Suppressor macrophage treated with lipopolysaccharide for 4 hours (primary cell): ENCODE results near the gene KIF16B.
A peak's percentile ranks its signal among the peaks of the same experiment; 100 is the strongest.

Source experiments
- DNase-seq: peaks from one replicate; pipeline ENCODE4 v3.0.0-alpha.2; 2020

Gene KIF16B

GRCh38 chr20:16392346-16392745 is 180.9 kb downstream of the KIF16B start:
- DNase-seq: no peak

- peak; percentile 54 for DNase-seq
Measured at GRCh38 chr20:16390991-16391390, 182.3 kb downstream of the KIF16B start.

DNA sequence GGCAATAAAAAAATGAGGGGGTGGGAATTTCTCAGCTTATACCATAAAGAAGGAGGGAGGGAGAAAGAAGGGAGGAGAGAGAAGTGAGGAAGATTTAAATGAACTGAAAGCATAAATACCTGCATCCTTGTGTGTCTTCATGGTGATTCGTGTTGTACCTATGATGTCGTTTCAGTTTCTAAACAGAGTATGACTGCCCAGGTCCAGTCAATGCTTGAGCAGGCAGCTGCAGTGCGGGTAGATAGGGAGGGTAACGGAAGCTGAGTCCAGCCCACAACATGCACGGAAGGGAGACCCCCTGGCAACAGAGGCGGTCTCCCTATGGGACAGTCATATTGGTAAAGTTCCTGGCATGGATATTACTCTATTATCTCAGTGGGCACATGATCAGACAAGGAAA is 184.5 kb downstream of the KIF16B start:
- no peak for DNase-seq

DNA sequence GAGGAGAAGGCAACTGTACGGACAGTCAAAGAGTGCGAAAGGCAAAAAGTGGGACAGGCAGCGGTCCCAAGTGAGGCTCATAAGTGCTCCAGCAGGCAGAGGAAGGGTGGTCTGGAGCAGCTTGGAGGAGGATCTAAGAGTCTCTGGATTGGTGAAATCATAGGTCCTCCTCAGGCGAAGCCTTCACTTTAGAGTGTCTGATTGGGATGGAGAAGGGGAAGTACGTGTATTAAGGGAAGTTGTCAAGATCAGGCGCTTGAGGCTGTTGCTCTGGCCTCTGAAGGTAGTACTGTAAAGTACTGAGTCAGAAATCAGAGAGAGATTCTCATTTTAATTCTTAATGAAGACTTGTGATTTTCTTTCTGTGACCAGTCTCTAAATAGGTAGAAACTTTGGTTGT is 185.6 kb downstream of the KIF16B start:
- peak; percentile 57 for DNase-seq

DNA sequence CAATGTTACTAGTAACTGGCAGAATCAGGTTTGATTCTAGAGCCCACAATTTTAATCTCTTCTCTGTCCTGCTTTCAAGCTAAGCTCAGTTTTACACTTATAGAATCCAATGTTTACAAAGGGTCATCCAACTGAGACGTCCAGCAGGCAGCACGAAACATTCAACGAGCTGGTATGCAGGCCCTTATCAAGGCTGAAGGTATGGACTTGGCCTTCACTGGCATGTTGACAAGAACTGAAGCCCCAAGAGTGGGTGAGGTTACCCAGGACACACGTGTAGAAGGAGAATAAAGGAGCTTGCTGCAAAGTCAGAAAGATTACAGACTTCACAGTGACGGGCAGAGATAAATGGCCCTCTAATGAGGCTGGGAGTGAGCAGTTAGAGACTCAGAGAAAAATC is 187.4 kb downstream of the KIF16B start:
- DNase-seq: no peak

DNA sequence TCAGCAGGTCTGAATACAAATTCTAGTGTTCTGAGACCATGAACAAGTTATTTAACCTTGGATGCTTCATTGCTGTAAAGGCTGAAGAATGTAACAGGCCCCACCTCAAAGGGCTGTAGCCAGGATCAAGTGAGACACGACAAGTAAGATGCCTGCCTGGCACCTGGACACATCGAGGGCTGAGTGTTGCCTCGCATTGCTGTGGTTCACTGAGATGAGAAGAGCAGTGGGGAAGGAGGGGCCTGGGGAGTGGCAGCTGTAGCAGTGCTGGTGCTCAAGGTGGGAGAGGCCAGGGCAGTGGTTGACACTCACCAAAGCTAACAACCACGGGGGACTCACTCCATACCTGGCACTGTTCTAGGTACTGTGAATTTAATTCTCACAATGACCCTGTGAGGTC is 187.8 kb downstream of the KIF16B start:
- no peak for DNase-seq

GRCh38 chr20:16381444-16381843 is 191.8 kb downstream of the KIF16B start:
- DNase-seq: no peak

DNA sequence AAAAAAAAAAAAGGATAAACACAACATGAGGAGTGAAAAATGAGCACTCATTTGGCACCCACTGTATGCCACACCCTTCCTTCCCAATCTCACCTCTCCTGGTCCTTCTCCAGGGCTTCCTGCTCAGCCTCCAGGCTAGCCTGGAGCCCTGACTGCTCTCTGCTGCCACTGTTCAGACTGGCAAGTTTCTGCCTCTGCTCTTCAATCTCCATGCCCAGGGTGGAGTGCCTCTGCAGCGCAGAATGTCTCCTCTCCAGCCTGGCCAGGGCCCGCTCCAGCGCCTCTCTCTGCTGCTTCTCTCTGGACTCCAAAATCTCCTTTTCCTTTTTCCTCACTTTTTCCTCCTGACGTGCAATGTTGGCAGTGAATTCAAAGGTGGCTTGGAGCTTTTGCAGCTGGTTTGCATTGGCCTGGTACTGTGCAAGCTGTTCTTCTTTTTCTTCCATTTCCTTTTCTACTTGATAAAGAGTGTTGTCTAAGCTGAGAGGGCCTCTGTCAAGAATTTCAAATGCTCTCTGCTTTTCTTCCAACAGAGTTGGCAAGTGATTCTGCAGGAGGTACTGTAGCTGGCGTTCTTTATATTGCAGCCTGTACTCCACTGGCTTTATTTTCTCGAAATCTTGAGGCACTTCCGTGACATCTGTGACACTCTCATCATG is 194.4 kb downstream of the KIF16B start:
- no peak for DNase-seq

- DNase-seq: no peak
Measured at GRCh38 chr20:16378122-16378521, 195.1 kb downstream of the KIF16B start.

DNA sequence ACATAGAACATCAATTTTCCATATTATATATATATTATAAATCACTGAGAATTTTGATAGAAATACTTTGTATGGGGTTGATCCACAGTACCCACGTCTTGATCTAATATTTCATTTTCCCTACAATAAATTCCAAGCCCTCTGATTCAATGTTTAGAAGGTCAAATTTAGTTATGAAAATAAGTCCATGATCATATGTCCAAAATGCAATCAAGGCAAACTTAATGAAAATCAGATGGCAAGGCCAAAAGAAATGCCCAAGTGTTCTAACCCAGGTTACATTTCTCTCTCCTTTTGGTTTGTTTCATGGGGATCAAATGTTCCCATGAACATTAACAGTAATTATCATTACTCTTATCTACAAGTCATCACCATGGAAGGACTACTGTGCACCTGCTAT is 203.8 kb downstream of the KIF16B start:
- DNase-seq: no peak

- DNase-seq: no peak
Measured at GRCh38 chr20:16368645-16369292, 204.5 kb downstream of the KIF16B start.

DNA sequence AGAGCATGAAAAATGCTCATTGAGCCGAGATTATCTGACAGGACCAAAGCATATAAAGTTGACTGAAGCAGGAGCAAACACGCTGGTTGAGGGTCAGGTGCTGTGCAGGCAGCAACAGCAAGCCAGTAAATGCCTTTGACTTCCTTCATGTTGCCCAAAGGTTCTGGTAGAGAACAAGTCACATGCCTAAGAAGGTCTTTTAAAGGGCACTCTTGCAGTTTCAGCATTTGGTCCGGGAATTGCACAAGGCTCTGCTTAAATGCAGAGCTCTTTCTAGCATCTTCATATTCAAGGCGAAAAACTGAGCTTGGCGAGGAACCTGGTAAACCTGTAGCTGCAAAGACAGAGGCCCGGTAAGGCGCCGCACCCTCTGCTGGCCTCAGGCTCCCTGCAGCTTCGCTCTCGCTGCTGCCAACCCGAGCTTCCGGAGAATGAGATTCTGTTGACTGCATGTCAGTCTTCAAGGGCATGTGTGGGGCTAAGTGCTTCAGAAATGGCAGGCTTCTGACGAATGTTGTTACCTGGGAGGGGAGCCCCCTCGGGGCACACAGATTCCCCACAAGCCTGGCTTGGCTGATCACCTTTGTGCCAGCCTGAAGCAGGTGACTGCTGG is 205.2 kb downstream of the KIF16B start:
- DNase-seq: no peak

- DNase-seq: no peak
Measured at GRCh38 chr20:16366529-16366928, 206.7 kb downstream of the KIF16B start.

GRCh38 chr20:16364320-16364687 is 208.9 kb downstream of the KIF16B start:
- no peak for DNase-seq

DNA sequence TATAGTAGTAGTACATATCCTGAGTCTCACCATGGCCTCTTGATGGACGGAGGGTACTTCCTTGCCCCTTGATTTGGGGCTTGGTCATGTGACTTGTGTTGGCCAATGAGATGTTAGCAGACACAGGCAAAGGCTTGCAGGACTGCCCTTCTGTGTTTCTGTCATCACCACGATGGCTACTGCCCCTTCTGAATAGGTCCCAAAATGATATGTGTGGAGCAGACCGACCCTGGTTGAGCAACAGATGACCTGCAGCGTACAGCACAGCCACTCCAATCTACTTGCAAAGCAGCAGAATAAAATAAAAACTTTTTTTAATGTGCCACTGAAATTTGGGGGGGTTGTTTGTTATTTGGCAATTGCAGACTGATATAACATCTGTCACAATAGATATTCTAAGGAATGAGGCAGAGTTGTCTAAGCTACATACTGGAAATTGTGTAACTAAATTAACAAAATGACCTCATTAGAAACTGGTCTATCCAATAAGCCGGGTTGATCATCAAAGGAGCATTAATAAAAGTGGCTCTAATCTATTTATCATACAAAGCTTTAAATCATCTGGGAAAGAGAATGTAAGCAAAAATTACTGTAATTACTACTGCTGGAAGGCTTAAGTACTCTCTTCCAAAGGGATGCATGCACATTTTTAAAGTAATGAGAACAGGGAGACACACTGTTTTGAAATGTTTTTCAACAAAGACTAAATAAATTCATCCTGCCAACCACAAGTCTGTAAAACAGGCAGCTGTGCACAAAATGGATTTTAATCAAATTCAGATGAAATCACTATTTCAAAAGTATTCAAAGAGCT is 209.5 kb downstream of the KIF16B start:
- no peak for DNase-seq

DNA sequence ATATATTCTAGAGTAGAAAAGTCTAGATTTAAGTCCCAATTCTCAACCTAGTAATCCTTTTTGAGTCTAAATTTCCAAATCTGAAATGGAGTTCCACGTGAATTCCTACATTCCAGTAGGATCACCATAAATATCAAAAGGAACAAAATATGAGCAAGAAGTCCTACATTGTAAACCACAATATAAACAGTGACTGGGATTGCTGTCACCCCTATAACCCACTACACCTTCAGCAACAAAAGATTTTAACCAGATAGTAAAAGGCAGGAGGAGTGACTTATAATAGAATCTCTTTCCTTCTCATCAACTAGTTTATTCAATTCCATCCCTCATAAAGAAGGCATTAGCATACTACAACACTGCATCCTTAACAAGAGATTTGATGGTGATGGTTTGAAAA is 210.6 kb downstream of the KIF16B start:
- DNase-seq: no peak

DNA sequence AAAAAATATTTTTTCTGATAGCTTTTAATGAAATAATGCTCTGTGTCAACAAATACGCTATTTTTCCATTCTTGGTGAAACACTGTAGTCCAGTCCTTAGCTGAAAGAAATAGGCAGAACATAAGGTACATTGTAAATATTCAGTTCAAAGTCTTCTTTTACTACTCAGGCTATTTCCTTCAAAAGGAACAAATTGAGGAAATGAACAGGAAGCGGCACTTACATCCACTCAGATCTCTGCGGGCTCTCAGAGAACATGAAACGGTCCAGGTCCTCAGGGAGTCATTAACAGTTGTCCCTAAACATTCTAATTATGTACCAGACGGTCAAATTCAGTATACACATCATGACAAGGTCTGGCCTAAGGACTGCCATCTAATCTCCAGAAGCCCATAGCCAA is 212.6 kb downstream of the KIF16B start:
- no peak for DNase-seq

DNA sequence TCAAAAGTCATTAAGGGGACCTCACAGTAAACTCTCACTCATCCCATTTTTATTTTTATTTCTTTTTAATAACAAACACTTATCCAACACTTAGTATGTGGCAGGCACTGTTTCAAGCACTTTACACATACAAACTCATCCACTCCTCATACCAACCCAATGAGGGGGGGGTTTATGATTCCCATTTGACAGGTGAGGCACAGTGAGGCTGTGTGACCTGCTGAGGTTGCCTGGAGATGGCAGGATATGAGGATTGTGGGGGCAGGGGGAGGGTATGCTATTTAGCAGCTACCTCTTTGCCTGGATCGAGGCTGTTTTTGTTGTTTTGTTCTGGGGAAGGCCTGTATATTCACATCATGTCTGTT is 219.8 kb downstream of the KIF16B start:
- no peak for DNase-seq

- no peak for DNase-seq
Measured at GRCh38 chr20:16352751-16353416, 220.4 kb downstream of the KIF16B start.

GRCh38 chr20:16352321-16352720 is 220.9 kb downstream of the KIF16B start:
- DNase-seq: no peak

DNA sequence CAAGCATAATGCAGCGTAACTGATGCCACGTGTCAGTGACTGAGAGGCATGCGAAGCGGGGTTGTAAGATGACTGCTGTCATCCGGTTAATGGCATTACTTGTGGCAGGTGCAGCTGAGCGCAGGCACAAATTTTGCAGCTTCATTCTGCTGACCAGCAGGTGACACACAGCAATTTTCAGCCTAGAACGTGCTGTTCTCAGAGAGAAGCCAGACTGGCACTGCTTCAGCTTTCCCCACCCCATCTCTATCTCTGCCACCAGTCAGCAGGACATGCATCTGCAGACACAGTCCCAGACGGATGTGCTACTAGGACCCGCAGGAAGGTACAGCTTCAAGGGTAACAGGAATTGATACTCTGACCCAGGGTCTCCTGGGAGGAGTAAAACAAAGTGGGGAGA is 221.8 kb downstream of the KIF16B start:
- DNase-seq: no peak

DNA sequence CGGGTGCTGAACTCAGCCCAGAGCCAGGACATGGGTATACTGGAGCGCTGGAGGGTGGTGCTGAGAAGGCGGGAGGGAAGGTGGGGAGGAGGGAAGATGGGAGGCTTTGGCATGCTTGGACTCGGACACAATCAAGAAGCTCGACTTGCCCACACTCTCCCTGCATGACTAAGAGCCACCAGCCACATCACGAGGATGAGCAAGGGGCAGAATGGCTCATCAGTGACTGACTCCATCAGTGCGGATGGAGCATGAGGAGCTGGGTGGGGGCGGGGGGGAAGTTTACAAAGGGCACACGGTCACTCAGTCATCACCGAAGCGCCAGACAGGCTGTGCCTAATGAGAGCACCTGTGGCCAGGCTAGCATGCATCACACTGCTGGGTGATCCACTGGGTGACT is 222.8 kb downstream of the KIF16B start:
- DNase-seq: peak; percentile 8
